ENCODE measurements around the gene FRMD1.

The FRMD1 gene

GRCh38 chr6:168078943-168079405, at the start of gene FRMD1:
Gene FRMD1 (minus strand): TSS chr6:168079212. CDS start chr6:168079094, 118 bp downstream.
- DNase-seq (ENCODE audit: low read depth, low spot score): no peak

GRCh38 chr6:168128006-168128630, 49.1 kb upstream of the FRMD1 start:
- peak; percentile 2 for DNase-seq (ENCODE audit: low read depth, low spot score)

- DNase-seq (ENCODE audit: low read depth, low spot score): peak; percentile 1
Measured at GRCh38 chr6:168127384-168127868, 48.4 kb upstream of the FRMD1 start.

- peak; percentile 1 for DNase-seq (ENCODE audit: low read depth, low spot score)
Measured at GRCh38 chr6:168126566-168127383, 47.8 kb upstream of the FRMD1 start.

- no peak for DNase-seq (ENCODE audit: low read depth, low spot score)
Measured at GRCh38 chr6:168125429-168126001, 46.5 kb upstream of the FRMD1 start.

GRCh38 chr6:168124921-168125320, 45.9 kb upstream of the FRMD1 start:
- no peak for DNase-seq (ENCODE audit: low read depth, low spot score)

GRCh38 chr6:168124158-168124557, 45.1 kb upstream of the FRMD1 start:
- no peak for DNase-seq (ENCODE audit: low read depth, low spot score)

GRCh38 chr6:168123165-168123911, 44.3 kb upstream of the FRMD1 start:
- DNase-seq (ENCODE audit: low read depth, low spot score): no peak

GRCh38 chr6:168122521-168122920, 43.5 kb upstream of the FRMD1 start:
- no peak for DNase-seq (ENCODE audit: low read depth, low spot score)

- DNase-seq (ENCODE audit: low read depth, low spot score): peak; percentile 1
Measured at GRCh38 chr6:168122011-168122410, 43.0 kb upstream of the FRMD1 start.

- peak; percentile 3 for DNase-seq (ENCODE audit: low read depth, low spot score)
Measured at GRCh38 chr6:168121303-168121665, 42.3 kb upstream of the FRMD1 start.

- peak; percentile 4 for DNase-seq (ENCODE audit: low read depth, low spot score)
Measured at GRCh38 chr6:168120390-168121302, 41.6 kb upstream of the FRMD1 start.

- no peak for DNase-seq (ENCODE audit: low read depth, low spot score)
Measured at GRCh38 chr6:168119539-168119938, 40.5 kb upstream of the FRMD1 start.

GRCh38 chr6:168118935-168119334, 39.9 kb upstream of the FRMD1 start:
- no peak for DNase-seq (ENCODE audit: low read depth, low spot score)

GRCh38 chr6:168117942-168118341, 38.9 kb upstream of the FRMD1 start:
- DNase-seq (ENCODE audit: low read depth, low spot score): peak; percentile 19

GRCh38 chr6:168116975-168117899, 38.2 kb upstream of the FRMD1 start:
- peak; percentile 34 for DNase-seq (ENCODE audit: low read depth, low spot score)

- DNase-seq (ENCODE audit: low read depth, low spot score): peak; percentile 0
Measured at GRCh38 chr6:168116438-168116974, 37.5 kb upstream of the FRMD1 start.

- no peak for DNase-seq (ENCODE audit: low read depth, low spot score)
Measured at GRCh38 chr6:168115748-168116437, 36.9 kb upstream of the FRMD1 start.

- no peak for DNase-seq (ENCODE audit: low read depth, low spot score)
Measured at GRCh38 chr6:168113226-168113625, 34.2 kb upstream of the FRMD1 start.

Data from ELF-1 (cell line).